ENCODE measurements around the gene NELFB.
A peak's percentile ranks its signal among the peaks of the same experiment; 100 is the strongest.

Gene NELFB

GRCh38 chr9:137223078-137223970 is 31.8 kb upstream of the NELFB start:
- peak; percentile 70 for FAIRE-seq
- DNase-seq (ENCODE audit: insufficient read length, low spot score): peak; percentile 91

GRCh38 chr9:137224830-137225694 is 30.1 kb upstream of the NELFB start, which contains the start of gene CYSRT1:
Gene CYSRT1, plus strand, starts transcription at chr9:137225174. Its CDS starts 448 bp downstream, at chr9:137225622.
- DNase-seq (ENCODE audit: insufficient read length, low spot score): no peak

GRCh38 chr9:137225699-137226331 is 29.3 kb upstream of the NELFB start:
- FAIRE-seq (no peak), DNase-seq (ENCODE audit: insufficient read length, low spot score) (no peak)

More at GRCh38 chr9:137224830-137225694, 30.1 kb upstream of the NELFB start, which contains the start of gene CYSRT1:
- FAIRE-seq: no peak

GRCh38 chr9:137226338-137227053 is 28.6 kb upstream of the NELFB start:
- FAIRE-seq (no peak), DNase-seq (ENCODE audit: insufficient read length, low spot score) (no peak)

- DNase-seq (ENCODE audit: insufficient read length, low spot score): peak; percentile 79
- peak; percentile 57 for FAIRE-seq
These were observed 27.9 kb upstream of the NELFB start, which contains the start of gene RNF224 for GRCh38 chr9:137227054-137227852. Gene RNF224, plus strand, starts transcription at chr9:137227502. Its CDS starts 834 bp downstream, at chr9:137228336.

GRCh38 chr9:137227853-137228505 is 27.1 kb upstream of the NELFB start:
- FAIRE-seq: no peak

GRCh38 chr9:137228506-137228967 is 26.6 kb upstream of the NELFB start:
- no peak for DNase-seq (ENCODE audit: insufficient read length, low spot score)
- FAIRE-seq: no peak

More at GRCh38 chr9:137227853-137228505, 27.1 kb upstream of the NELFB start:
- DNase-seq (ENCODE audit: insufficient read length, low spot score): no peak

GRCh38 chr9:137228968-137229896 is 25.9 kb upstream of the NELFB start:
- no peak for FAIRE-seq
- DNase-seq (ENCODE audit: insufficient read length, low spot score): no peak

- FAIRE-seq (no peak), DNase-seq (ENCODE audit: insufficient read length, low spot score) (no peak)
These were observed 25.0 kb upstream of the NELFB start for GRCh38 chr9:137229903-137230704.

- no peak for FAIRE-seq
- no peak for DNase-seq (ENCODE audit: insufficient read length, low spot score)
These were observed 24.3 kb upstream of the NELFB start, which contains the start of gene SLC34A3 for GRCh38 chr9:137230705-137231371. Gene SLC34A3, plus strand, starts transcription at chr9:137230901. Its CDS starts 802 bp downstream, at chr9:137231703.

GRCh38 chr9:137231372-137232039 is 23.6 kb upstream of the NELFB start:
- no peak for DNase-seq (ENCODE audit: insufficient read length, low spot score)
- FAIRE-seq: no peak

- DNase-seq (ENCODE audit: insufficient read length, low spot score) (no peak), FAIRE-seq (no peak)
These were observed 23.0 kb upstream of the NELFB start for GRCh38 chr9:137232101-137232500.

- FAIRE-seq: no peak
- no peak for DNase-seq (ENCODE audit: insufficient read length, low spot score)
These were observed 22.6 kb upstream of the NELFB start for GRCh38 chr9:137232510-137232909.

- DNase-seq (ENCODE audit: insufficient read length, low spot score) (no peak), FAIRE-seq (no peak)
These were observed 21.8 kb upstream of the NELFB start for GRCh38 chr9:137233143-137233980.
